ENCODE results near the gene PDZD2. TPM values are rescaled to one million over a fixed set of nuclear protein-coding genes. Genes with fewer than 3 reads are reported as not detected.
"Not testable (repeated sequence)": the region's sequence is repeated elsewhere in the genome, so short reads cannot be mapped to it uniquely, and the experiment has no call there.

The PDZD2 gene
- total RNA-seq, 2 experiments from 2014 or later = not detected

- H3K27me3 Mint-ChIP-seq (ENCODE audit: low read depth) = no peaks in the 10 kb centered on the region
- no peak overlapping the region for H3K27ac Mint-ChIP-seq
- POLR2A ChIA-PET = no interaction called here
- ATAC-seq (no peak), DNase-seq (no peak)
- H3K36me3 Mint-ChIP-seq (ENCODE audit: low read depth) = no peaks in the 10 kb centered on the region
- H3K4me1 Mint-ChIP-seq (ENCODE audit: low read depth) = no peaks in the 10 kb centered on the region
- no peaks in the 10 kb centered on the region for H3K9me3 Mint-ChIP-seq (ENCODE audit: insufficient read depth)
- H3K4me3 Mint-ChIP-seq = no peak overlapping the region
- CTCF ChIA-PET = interaction anchor here (0.6 kb wide), 1 partner anchor 708 kb away, joined by 3 read pairs; no protein-coding TSS in a partner anchor
Observed at GRCh38 chr5:31726952-31727351, 88.0 kb downstream of the PDZD2 start.

DNA sequence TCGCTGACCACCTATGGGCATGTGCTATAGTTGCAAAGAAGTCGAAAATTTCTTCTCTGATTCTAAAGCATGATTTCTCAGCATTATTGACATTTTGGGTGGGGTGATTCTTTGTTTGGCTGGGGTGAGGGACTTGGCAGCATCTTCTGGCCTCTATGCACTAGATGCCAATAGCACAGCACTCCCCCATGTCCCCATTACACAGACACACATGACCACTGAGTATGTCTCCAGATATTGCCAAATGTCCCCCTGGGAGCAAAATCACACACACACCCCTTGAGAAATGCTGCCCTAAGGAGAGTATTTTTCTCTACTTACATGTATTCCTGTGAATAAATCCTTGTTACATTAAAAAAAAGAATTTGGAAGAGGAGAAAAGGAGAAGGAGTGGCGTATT is 89.1 kb downstream of the PDZD2 start:
- no peaks in the 10 kb centered on the region for H3K4me1 Mint-ChIP-seq (ENCODE audit: low read depth)
- POLR2A ChIA-PET = no interaction called here
- H3K27ac Mint-ChIP-seq = no peak overlapping the region
- H3K4me3 Mint-ChIP-seq = no peak overlapping the region
- H3K9me3 Mint-ChIP-seq (ENCODE audit: insufficient read depth) = no peaks in the 10 kb centered on the region
- H3K27me3 Mint-ChIP-seq (ENCODE audit: low read depth) = no peaks in the 10 kb centered on the region
- ATAC-seq = no peak
- DNase-seq = no peak
- no peaks in the 10 kb centered on the region for H3K36me3 Mint-ChIP-seq (ENCODE audit: low read depth)
- CTCF ChIA-PET = no interaction called here

GRCh38 chr5:31728806-31729205 is 89.9 kb downstream of the PDZD2 start:
- CTCF ChIA-PET, H3K27ac Mint-ChIP-seq: not testable (repeated sequence)

DNA sequence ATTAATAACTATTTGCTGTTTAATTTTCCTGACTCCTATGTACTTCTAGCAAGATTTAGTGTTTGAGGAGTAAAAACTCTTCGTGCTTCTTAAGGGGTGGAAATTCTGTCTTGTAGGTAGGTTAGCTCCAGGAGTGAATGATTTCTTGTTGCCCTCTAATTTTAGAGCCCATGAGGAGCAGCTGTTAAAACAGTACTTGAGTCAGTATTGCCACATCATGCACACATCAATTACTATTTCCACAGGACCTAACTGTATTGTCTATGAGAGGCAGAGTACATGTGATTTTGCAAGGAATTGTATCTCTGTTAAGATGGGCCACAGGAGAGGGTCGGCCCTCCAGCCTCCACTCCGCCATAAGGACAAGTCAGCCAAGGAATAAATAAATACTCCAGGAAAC is 91.2 kb downstream of the PDZD2 start:
- Mint-ChIP-seq H3K27ac (no peak overlapping the region), H3K27me3 (ENCODE audit: low read depth) (no peaks in the 10 kb centered on the region), H3K4me3 (no peak overlapping the region), H3K9me3 (ENCODE audit: insufficient read depth) (no peaks in the 10 kb centered on the region), H3K4me1 (ENCODE audit: low read depth) (no peaks in the 10 kb centered on the region), H3K36me3 (ENCODE audit: low read depth) (no peaks in the 10 kb centered on the region)
- DNase-seq (no peak), ATAC-seq (no peak)
- ChIA-PET POLR2A (no interaction called here), CTCF (no interaction called here)

More at GRCh38 chr5:31728806-31729205, 89.9 kb downstream of the PDZD2 start:
- ATAC-seq; H3K36me3 Mint-ChIP-seq (ENCODE audit: low read depth); H3K4me3 Mint-ChIP-seq; H3K4me1 Mint-ChIP-seq (ENCODE audit: low read depth); POLR2A ChIA-PET; H3K27me3 Mint-ChIP-seq (ENCODE audit: low read depth); H3K9me3 Mint-ChIP-seq (ENCODE audit: insufficient read depth); DNase-seq: not testable (repeated sequence)

DNA sequence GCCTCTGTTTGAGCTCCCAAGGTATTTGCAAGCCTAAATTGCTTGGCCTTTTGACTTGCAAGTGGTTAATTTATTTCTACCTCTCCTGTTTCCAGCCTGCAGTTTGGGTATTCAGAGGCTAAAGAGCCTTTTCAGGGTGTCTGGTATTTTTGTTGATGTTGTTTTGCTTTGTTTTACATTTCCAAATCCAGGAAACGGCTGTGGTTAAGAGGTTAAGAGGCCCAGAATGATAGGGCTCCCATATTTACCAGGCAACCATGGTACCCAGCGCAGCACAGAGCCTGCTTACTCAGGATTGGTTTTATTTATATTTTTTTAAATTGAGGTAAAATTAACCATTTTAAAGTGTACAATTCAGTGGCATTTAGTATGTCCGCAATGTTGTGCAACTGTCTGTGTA is 92.1 kb downstream of the PDZD2 start:
- DNase-seq (no peak), ATAC-seq (no peak)
- no peaks in the 10 kb centered on the region for H3K27me3 Mint-ChIP-seq (ENCODE audit: low read depth)
- H3K4me3 Mint-ChIP-seq = no peak overlapping the region
- H3K4me1 Mint-ChIP-seq (ENCODE audit: low read depth) = no peaks in the 10 kb centered on the region
- H3K9me3 Mint-ChIP-seq (ENCODE audit: insufficient read depth) = no peaks in the 10 kb centered on the region
- H3K27ac Mint-ChIP-seq = no peak overlapping the region
- ChIA-PET POLR2A (interaction anchor here (0.7 kb wide), 2 partner anchors 307 to 1301 kb away, joined by 3 read pairs; no protein-coding TSS in a partner anchor), CTCF (no interaction called here)
- no peaks in the 10 kb centered on the region for H3K36me3 Mint-ChIP-seq (ENCODE audit: low read depth)

DNA sequence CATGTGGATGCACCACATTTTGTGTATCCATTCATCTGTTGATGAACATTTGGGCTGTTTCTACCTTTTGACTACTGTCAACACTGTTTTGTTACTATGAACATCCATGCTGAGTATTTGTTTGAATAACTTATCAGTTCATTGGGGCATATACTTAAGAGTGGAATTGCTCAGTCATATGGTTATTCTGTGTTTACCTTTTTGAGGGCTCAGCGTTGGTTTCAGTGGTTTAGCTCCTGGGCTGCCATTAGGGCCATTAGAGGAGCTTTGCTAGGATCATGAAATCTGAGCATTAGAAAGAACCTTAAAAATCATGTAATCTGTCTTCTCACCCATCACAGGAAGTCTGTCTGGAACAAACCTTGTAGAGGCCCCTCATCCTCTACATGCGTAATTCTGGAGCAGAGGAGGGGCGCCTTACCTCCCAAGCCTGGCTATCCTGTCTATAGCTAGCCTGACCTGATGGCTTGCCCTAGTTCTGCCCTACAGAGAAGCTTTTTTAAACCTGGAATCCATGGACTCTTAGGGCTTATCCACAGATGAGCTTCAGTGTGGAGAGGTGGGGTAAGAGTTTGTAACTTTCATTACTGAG is 92.9 kb downstream of the PDZD2 start:
- ChIA-PET POLR2A (interaction anchor here (0.7 kb wide), 2 partner anchors 308 to 1302 kb away, joined by 3 read pairs; no protein-coding TSS in a partner anchor), CTCF (no interaction called here)
- no peak overlapping the region for H3K27ac Mint-ChIP-seq
- no peaks in the 10 kb centered on the region for H3K27me3 Mint-ChIP-seq (ENCODE audit: low read depth)
- H3K4me3 Mint-ChIP-seq = no peak overlapping the region
- DNase-seq (no peak), ATAC-seq (no peak)
- H3K4me1 Mint-ChIP-seq (ENCODE audit: low read depth) = no peaks in the 10 kb centered on the region
- no peaks in the 10 kb centered on the region for H3K36me3 Mint-ChIP-seq (ENCODE audit: low read depth)
- H3K9me3 Mint-ChIP-seq (ENCODE audit: insufficient read depth) = no peaks in the 10 kb centered on the region

GRCh38 chr5:31732821-31733220 is 93.9 kb downstream of the PDZD2 start:
- DNase-seq; CTCF ChIA-PET; ATAC-seq; H3K4me1 Mint-ChIP-seq (ENCODE audit: low read depth); H3K27ac Mint-ChIP-seq; H3K4me3 Mint-ChIP-seq; H3K9me3 Mint-ChIP-seq (ENCODE audit: insufficient read depth); H3K36me3 Mint-ChIP-seq (ENCODE audit: low read depth); POLR2A ChIA-PET; H3K27me3 Mint-ChIP-seq (ENCODE audit: low read depth): not testable (repeated sequence)

- ChIA-PET POLR2A (no interaction called here), CTCF (no interaction called here)
- Mint-ChIP-seq H3K4me1 (ENCODE audit: low read depth) (no peaks in the 10 kb centered on the region), H3K4me3 (no peak overlapping the region), H3K27me3 (ENCODE audit: low read depth) (no peaks in the 10 kb centered on the region), H3K9me3 (ENCODE audit: insufficient read depth) (no peaks in the 10 kb centered on the region), H3K27ac (no peak overlapping the region), H3K36me3 (ENCODE audit: low read depth) (no peaks in the 10 kb centered on the region)
- ATAC-seq = no peak
- no peak for DNase-seq
Observed at GRCh38 chr5:31733371-31733770, 94.4 kb downstream of the PDZD2 start.

DNA sequence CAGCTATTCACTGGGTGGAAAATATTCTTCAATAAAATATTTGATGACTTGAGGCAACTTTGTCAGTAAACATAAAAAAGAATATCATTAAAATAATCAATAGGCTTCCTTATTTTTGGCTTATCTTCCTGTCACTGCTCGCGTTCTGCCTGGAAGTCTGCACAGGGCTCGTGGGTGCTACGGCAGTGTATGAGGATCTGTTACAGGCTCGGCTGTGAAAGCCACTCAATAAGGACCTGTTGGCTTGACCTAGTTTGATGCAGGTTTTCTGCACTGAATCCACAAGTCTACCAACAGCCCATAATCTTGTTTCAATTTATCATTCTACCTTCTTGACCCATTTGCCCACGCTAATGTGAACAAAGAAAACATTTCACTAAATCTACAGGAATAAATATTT is 97.2 kb downstream of the PDZD2 start:
- POLR2A ChIA-PET = no interaction called here
- ATAC-seq = no peak
- no peaks in the 10 kb centered on the region for H3K27me3 Mint-ChIP-seq (ENCODE audit: low read depth)

GRCh38 chr5:31738199-31738598 is 99.3 kb downstream of the PDZD2 start:
- H3K4me1 Mint-ChIP-seq (ENCODE audit: low read depth) = no peaks in the 10 kb centered on the region
- ChIA-PET POLR2A (no interaction called here), CTCF (no interaction called here)
- no peaks in the 10 kb centered on the region for H3K27me3 Mint-ChIP-seq (ENCODE audit: low read depth)
- no peaks in the 10 kb centered on the region for H3K9me3 Mint-ChIP-seq (ENCODE audit: insufficient read depth)
- no peaks in the 10 kb centered on the region for H3K36me3 Mint-ChIP-seq (ENCODE audit: low read depth)
- no peak overlapping the region for H3K4me3 Mint-ChIP-seq
- no peak for DNase-seq
- no peak for ATAC-seq
- no peak overlapping the region for H3K27ac Mint-ChIP-seq

More for the DNA sequence above, 97.2 kb downstream of the PDZD2 start:
- Mint-ChIP-seq H3K27ac (no peak overlapping the region), H3K4me1 (ENCODE audit: low read depth) (no peaks in the 10 kb centered on the region), H3K36me3 (ENCODE audit: low read depth) (no peaks in the 10 kb centered on the region), H3K4me3 (no peak overlapping the region), H3K9me3 (ENCODE audit: insufficient read depth) (no peaks in the 10 kb centered on the region)
- no peak for DNase-seq
- CTCF ChIA-PET = no interaction called here

DNA sequence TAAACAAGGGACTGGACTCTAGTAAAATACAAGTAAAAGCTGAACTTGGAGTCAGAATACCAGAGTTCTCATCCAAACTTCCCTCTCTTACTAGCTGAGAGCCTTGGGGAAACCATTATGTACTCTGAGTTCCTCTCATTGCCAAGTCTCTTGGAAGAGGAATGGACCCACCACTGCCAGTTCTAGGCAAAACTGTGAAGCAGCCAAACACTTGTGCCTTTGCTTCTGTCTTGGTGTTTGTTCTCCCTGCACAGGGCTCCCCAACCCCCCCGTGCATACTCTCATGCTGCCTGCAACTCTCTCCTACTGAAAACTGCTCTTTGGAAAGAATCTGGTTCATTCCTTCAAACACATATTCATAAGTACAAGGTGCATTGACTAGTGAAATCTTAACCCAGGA is 102.6 kb downstream of the PDZD2 start:
- no peak for ATAC-seq
- ChIA-PET POLR2A (no interaction called here), CTCF (no interaction called here)
- Mint-ChIP-seq H3K27me3 (ENCODE audit: low read depth) (no peaks in the 10 kb centered on the region), H3K4me3 (no peak overlapping the region), H3K36me3 (ENCODE audit: low read depth) (no peaks in the 10 kb centered on the region), H3K4me1 (ENCODE audit: low read depth) (no peaks in the 10 kb centered on the region), H3K9me3 (ENCODE audit: insufficient read depth) (no peaks in the 10 kb centered on the region), H3K27ac (no peak overlapping the region)
- DNase-seq = no peak

- Mint-ChIP-seq H3K27ac (no peak overlapping the region), H3K27me3 (ENCODE audit: low read depth) (no peaks in the 10 kb centered on the region), H3K4me1 (ENCODE audit: low read depth) (no peaks in the 10 kb centered on the region), H3K9me3 (ENCODE audit: insufficient read depth) (no peaks in the 10 kb centered on the region), H3K4me3 (no peak overlapping the region), H3K36me3 (ENCODE audit: low read depth) (no peaks in the 10 kb centered on the region)
- ChIA-PET CTCF (no interaction called here), POLR2A (no interaction called here)
- DNase-seq (no peak), ATAC-seq (no peak)
Observed at GRCh38 chr5:31743678-31744077, 104.7 kb downstream of the PDZD2 start.

GRCh38 chr5:31748458-31749172 is 109.7 kb downstream of the PDZD2 start:
- CTCF ChIA-PET = no interaction called here
- Mint-ChIP-seq H3K4me3 (no peak overlapping the region), H3K36me3 (ENCODE audit: low read depth) (no peaks in the 10 kb centered on the region), H3K27ac (no peak overlapping the region), H3K4me1 (ENCODE audit: low read depth) (no peaks in the 10 kb centered on the region), H3K27me3 (ENCODE audit: low read depth) (no peaks in the 10 kb centered on the region), H3K9me3 (ENCODE audit: insufficient read depth) (no peaks in the 10 kb centered on the region)
- DNase-seq = no peak
- no peak for ATAC-seq
- POLR2A ChIA-PET = no interaction called here

Measured in activated CD8-positive, alpha-beta T cell treated with anti-CD3 and anti-CD28 coated beads, Interleukin-2, amount 10 ng/mL, durations not matched to agents 7 days and 5 days (primary cell).